T-cell (primary cell): ENCODE measurements around the gene ARL10. TPM values are rescaled to one million over a fixed set of nuclear protein-coding genes. Genes with fewer than 3 reads are reported as not detected.

Experiments
- ATAC-seq, 4 experiments: fragments of 200-7000 bp in 3 of 4; fragments of 150-1000 bp in 1 of 4; cut with Tn5 transposase; replicated peaks in 1 of 4; 1 replicate in 3 of 4; 2 replicates in 1 of 4; pipeline ENCODE4 v1.10.0; 2021; ENCODE audit warnings: moderate library complexity in 3 of 4, mild to moderate bottlenecking in 2 of 4, moderate number of reproducible peaks in 1 of 4
- CTCF ChIA-PET, 2 donors: fragments of 300-600 bp; sonication (Branson Sonifier 250); formaldehyde crosslinking; loops; one replicate each; lab custom pipeline; 2022; ENCODE audit warnings: antibody characterized with exemption in 2 of 2; lab: Charles Lee
- POLR2A ChIA-PET, 2 donors: fragments of 300-600 bp; sonication (Branson Sonifier 250); formaldehyde crosslinking; loops; one replicate each; lab custom pipeline; 2022; ENCODE audit warnings: antibody characterized with exemption in 2 of 2; lab: Charles Lee
- DNase-seq, 35 experiments: peaks; one replicate each; pipeline versions ENCODE4 v3.0.0 to v3.0.0-alpha.2; 2013 to 2023
- H3K27ac ChIP-seq: one replicate; pipeline ENCODE4 v1.5.1; 2013; ENCODE audit warnings: low read length
- H3K27me3 ChIP-seq, 2 experiments: replicated peaks in 1 of 2; 1 replicate in 1 of 2; 2 replicates in 1 of 2; pipeline versions ENCODE4 v1.6.1 to v1.7.0; 2013; ENCODE audit warnings: low read length in 1 of 2, mixed read lengths in 1 of 2; ENCODE audit not compliant: control insufficient read depth in 2 of 2, insufficient read depth in 2 of 2; ENCODE audit errors: extremely low read depth in 1 of 2
- H3K36me3 ChIP-seq, 2 donors: 1 replicate in 1 of 2; 2 replicates in 1 of 2; pipeline versions ENCODE4 v1.6.1 to v1.7.0; 2013; ENCODE audit warnings: low read length in 1 of 2; ENCODE audit not compliant: control insufficient read depth in 2 of 2, insufficient read depth in 1 of 2; ENCODE audit errors: extremely low read depth in 1 of 2
- H3K4me1 ChIP-seq, 2 experiments: 1 replicate in 1 of 2; 2 replicates in 1 of 2; pipeline versions ENCODE4 v1.6.1 to v1.7.0; 2013; ENCODE audit warnings: low read length in 2 of 2, mixed read lengths in 1 of 2; ENCODE audit not compliant: insufficient read depth in 2 of 2, control insufficient read depth in 1 of 2; ENCODE audit errors: extremely low read depth in 1 of 2
- H3K4me3 ChIP-seq, 2 donors: 1 replicate in 1 of 2; 2 replicates in 1 of 2; pipeline versions ENCODE4 v1.5.1 to v1.7.0; 2013; ENCODE audit warnings: mild to moderate bottlenecking in 2 of 2, low read length in 1 of 2, moderate library complexity in 1 of 2; ENCODE audit not compliant: control insufficient read depth in 1 of 2; ENCODE audit errors: extremely low read depth in 1 of 2
- H3K9me3 ChIP-seq: 2 replicates; pipeline ENCODE4 v1.7.0; 2013
- H3K27ac Mint-ChIP-seq, 2 donors: one replicate each; pipeline ENCODE4 v1.8.0; 2020 to 2021; ENCODE audit warnings: mild to moderate bottlenecking in 2 of 2, mixed read lengths in 2 of 2
- H3K27me3 Mint-ChIP-seq, 2 donors: one replicate each; pipeline ENCODE4 v1.8.0; 2021 to 2022; ENCODE audit warnings: mixed read lengths in 2 of 2
- H3K36me3 Mint-ChIP-seq: one replicate; pipeline ENCODE4 v1.8.0; 2021; ENCODE audit warnings: mixed read lengths
- H3K4me1 Mint-ChIP-seq, 3 donors: one replicate each; pipeline ENCODE4 v1.8.0; 2020 to 2022; ENCODE audit warnings: mixed read lengths in 3 of 3, mild to moderate bottlenecking in 1 of 3
- H3K4me3 Mint-ChIP-seq, 3 donors: one replicate each; pipeline ENCODE4 v1.8.0; 2020 to 2022; ENCODE audit warnings: mild to moderate bottlenecking in 3 of 3, mixed read lengths in 3 of 3, moderate library complexity in 3 of 3
- H3K9me3 Mint-ChIP-seq, 3 donors: one replicate each; pipeline ENCODE4 v1.8.0; 2020 to 2022; ENCODE audit warnings: mixed read lengths in 3 of 3
- WGBS: methylation state at CpG from one replicate; pipeline ENCODE4 v1.1.5; 2013; ENCODE audit warnings: missing lambda C conversion rate; ENCODE audit not compliant: insufficient coverage; 5-methylcytosine and 5-hydroxymethylcytosine counted together
- total RNA-seq, 35 experiments: library from RNA in 6 of 35; stranded (reverse) in 6 of 35; fragments of 120-200 nt in 1 of 35; gene quantifications; one replicate each; pipeline versions ENCODE4 v1.2.1 to v1.2.4 and lab custom pipeline; 2013 to 2026

The ARL10 gene
- total RNA-seq (10 to 100 TPM in 4 of 5 donors, 1 to 10 TPM in 1; 9.9 to 20.0 (median 18.0) TPM), total RNA-seq (lab: John Stamatoyannopoulos, UW) (2.4 to 24.0 (median 9.1) reads per million in 29 experiments)
- 9.2 TPM for total RNA-seq (2013)

DNA sequence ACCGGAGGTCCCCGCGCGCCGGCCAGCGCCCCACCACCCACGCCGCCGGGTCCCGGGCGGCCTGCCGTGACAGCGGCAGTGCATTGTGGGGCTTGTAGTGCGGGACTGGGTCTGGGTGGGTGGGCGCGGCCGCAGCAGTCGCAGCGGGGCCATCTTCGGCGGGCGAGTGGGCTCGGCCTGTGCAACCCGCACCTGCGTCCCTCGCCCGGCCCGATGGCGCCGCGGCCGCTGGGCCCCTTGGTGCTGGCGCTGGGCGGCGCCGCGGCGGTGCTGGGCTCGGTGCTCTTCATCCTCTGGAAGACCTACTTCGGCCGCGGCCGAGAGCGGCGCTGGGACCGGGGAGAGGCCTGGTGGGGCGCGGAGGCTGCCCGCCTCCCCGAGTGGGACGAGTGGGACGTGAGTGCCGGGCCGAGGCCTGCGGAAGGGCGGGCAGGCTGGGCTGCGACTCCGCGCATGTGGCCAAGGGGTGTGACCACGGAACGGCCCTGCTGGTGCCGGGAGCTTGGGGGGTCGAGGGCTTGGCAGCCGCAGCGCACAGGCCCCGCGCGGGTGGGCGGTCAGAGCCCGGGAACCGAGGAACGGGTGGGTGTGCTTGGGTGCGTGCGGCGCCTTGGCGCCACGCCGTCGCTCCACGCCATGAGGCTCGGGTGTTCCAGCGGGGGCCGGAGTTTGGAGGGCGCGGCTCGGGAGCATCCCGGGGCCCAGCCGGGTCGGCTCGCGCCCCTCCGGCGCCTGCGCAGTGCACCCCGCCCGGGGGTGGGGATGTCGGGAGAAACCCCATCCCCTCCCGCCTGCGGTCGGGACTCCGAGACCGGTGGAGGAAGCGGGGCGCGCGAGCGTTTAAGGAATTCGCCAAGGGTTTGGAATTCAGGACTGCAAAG lies at the start of gene ARL10:
ARL10 (plus strand) TSS at position 137 of the 881 bp plus-strand sequence; CDS start at position 214, 77 bp downstream.
- H3K27ac Mint-ChIP-seq = peak within 1 kb of the TSS in 1 of 2 donors; percentile 44
- H3K4me1 Mint-ChIP-seq = peaks cover 20 to 29% (median 22%) of the 10 kb centered on the region in 3 donors
- H3K27me3 Mint-ChIP-seq = no peaks in the 10 kb centered on the region
- peak within 1 kb of the TSS; percentile 27 for H3K27ac ChIP-seq
- H3K9me3 ChIP-seq = no peaks in the 10 kb centered on the region
- H3K36me3 ChIP-seq = peaks cover 0 to 14% of the 10 kb centered on the region in 2 donors
- no peaks in the 10 kb centered on the region for H3K9me3 Mint-ChIP-seq
- ChIA-PET POLR2A (no interaction called here), CTCF (no interaction called here)
- H3K4me3 Mint-ChIP-seq = peak within 1 kb of the TSS; percentile 72 to 77 (median 77)
- ATAC-seq (peak; percentile 28 to 43 (median 32)), DNase-seq (peak in 30 of 35 experiments; percentile 10 to 60 (median 32))
- H3K36me3 Mint-ChIP-seq = peaks cover 14% of the 10 kb centered on the region
- H3K4me1 ChIP-seq = peaks cover 11 to 32% of the 10 kb centered on the region in 2 experiments
- H3K4me3 ChIP-seq = peak within 1 kb of the TSS; percentile 63 to 78
- 2% methylated on average over 90 of the region's 108 CpGs for WGBS
- H3K27me3 ChIP-seq = no peaks in the 10 kb centered on the region

DNA sequence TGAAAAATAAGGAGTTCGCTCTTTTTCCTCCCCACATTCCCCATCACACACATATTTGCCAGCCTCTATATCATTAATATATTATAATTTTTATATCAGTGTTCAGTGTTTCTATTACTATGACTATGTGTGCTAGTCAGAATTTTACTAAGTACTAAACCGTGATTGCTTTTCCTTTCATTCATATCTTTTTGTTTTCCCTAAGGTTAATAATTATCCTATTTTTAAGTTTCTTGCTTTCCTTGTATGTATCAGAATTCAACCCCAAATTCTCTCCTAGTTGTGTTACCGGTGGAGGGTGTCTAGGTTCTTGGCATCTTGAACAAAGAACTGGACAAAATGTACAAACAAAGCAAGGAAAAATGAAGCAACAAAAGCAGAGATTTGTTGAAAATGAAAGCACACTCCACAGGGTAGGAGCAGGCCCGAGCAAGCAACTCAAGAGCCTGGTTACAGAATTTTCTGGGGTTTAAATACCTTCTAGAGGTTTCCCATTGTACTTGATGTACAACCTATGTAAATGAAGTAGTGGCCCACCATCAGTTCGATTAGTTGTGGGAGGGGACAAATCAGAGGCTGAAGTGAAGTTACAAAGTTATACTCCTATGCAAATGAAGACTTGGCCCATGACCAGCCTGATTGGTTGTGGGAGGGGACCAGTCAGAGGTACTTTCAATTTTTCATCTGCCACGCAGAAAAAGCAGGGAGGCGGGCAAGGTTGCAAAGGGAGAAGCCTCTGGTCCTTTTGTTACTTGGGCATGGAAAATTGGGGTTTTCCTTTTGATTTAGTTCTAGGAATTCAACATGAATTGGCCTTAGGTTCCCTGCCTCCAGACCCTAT lies 47.5 kb upstream of the ARL10 start:
- no peak overlapping the region for H3K4me3 Mint-ChIP-seq
- Histone ChIP-seq H3K27me3 (no peaks in the 10 kb centered on the region), H3K9me3 (no peaks in the 10 kb centered on the region), H3K27ac (no peak overlapping the region), H3K4me1 (no peaks in the 10 kb centered on the region), H3K36me3 (peaks cover 0 to 27% of the 10 kb centered on the region in 2 donors), H3K4me3 (no peak overlapping the region)
- H3K9me3 Mint-ChIP-seq = no peaks in the 10 kb centered on the region
- 93% methylated on average over 2 of the region's 7 CpGs for WGBS
- CTCF ChIA-PET = no interaction called here
- no peaks in the 10 kb centered on the region for H3K27me3 Mint-ChIP-seq
- ATAC-seq = no peak
- POLR2A ChIA-PET = no interaction called here
- H3K27ac Mint-ChIP-seq = no peak overlapping the region
- H3K36me3 Mint-ChIP-seq = peaks cover 39% of the 10 kb centered on the region
- no peak for DNase-seq
- H3K4me1 Mint-ChIP-seq = no peaks in the 10 kb centered on the region

- POLR2A ChIA-PET = no interaction called here
- H3K27me3 ChIP-seq = no peaks in the 10 kb centered on the region
- H3K4me1 ChIP-seq = no peaks in the 10 kb centered on the region
- Mint-ChIP-seq H3K9me3 (no peaks in the 10 kb centered on the region), H3K27ac (no peak overlapping the region), H3K36me3 (peaks cover 37% of the 10 kb centered on the region), H3K4me3 (no peak overlapping the region), H3K4me1 (no peaks in the 10 kb centered on the region), H3K27me3 (no peaks in the 10 kb centered on the region)
- H3K27ac ChIP-seq = no peak overlapping the region
- no peaks in the 10 kb centered on the region for H3K9me3 ChIP-seq
- ATAC-seq = no peak
- 95% methylated on average over 3 of the region's 9 CpGs for WGBS
- peaks cover 0 to 25% of the 10 kb centered on the region in 2 donors for H3K36me3 ChIP-seq
- no peak overlapping the region for H3K4me3 ChIP-seq
- DNase-seq = no peak
- CTCF ChIA-PET = no interaction called here
These were observed 45.3 kb upstream of the ARL10 start for GRCh38 chr5:176319827-176320554.

- no peak overlapping the region for H3K4me3 ChIP-seq
- Mint-ChIP-seq H3K27ac (no peak overlapping the region), H3K4me3 (no peak overlapping the region), H3K9me3 (no peaks in the 10 kb centered on the region), H3K27me3 (no peaks in the 10 kb centered on the region), H3K36me3 (peaks cover 31% of the 10 kb centered on the region), H3K4me1 (no peaks in the 10 kb centered on the region)
- POLR2A ChIA-PET = no interaction called here
- CTCF ChIA-PET = interaction anchor here in 1 of 2 donors (0.6 kb wide), 1 partner anchor 48 kb away, joined by 3 read pairs; no protein-coding TSS in a partner anchor
- no peaks in the 10 kb centered on the region for H3K4me1 ChIP-seq
- no peak for ATAC-seq
- peaks cover 0 to 20% of the 10 kb centered on the region in 2 donors for H3K36me3 ChIP-seq
- H3K9me3 ChIP-seq = no peaks in the 10 kb centered on the region
- no peak overlapping the region for H3K27ac ChIP-seq
- DNase-seq = no peak
- WGBS = no CpG with 5 or more reads among the region's 3 CpGs
- no peaks in the 10 kb centered on the region for H3K27me3 ChIP-seq
These were observed 44.7 kb upstream of the ARL10 start for GRCh38 chr5:176320577-176320976.

DNA sequence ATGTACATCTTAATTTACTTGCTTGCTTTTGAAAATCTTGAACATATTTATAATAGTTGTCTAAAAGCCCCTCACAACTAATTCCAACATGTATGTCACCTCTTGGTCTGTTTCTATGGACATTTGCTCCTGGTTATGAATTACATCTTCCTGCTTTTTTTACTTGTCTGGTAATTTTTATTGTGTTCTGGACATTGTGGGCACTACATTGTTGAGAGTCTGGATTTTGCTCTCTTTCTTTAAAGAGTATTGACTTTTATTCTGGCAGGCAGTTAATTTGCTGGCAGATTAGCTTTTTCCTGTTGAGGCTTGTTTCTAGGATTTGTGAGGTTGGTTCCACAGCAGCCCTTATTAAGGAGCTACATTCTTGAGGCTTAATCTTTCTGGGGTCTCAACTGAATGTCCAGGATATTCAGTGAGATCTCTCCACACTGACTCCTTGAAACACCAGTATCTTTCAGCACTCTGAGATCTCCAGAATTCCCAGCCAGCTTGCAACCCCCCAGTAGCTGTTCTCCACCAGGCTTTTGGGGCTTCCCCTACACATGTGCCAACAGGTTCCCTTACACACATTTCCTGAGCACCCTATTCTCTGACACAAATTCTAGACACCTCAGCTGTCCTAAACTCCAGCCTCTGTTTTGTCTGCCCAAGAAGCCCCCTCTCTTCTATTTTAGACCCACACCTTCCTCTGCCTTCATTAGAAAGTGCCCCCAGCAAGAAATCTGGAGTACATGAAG lies 31.1 kb upstream of the ARL10 start:
- no peak overlapping the region for H3K4me3 Mint-ChIP-seq
- no peaks in the 10 kb centered on the region for H3K4me1 ChIP-seq
- peaks cover 2 to 21% of the 10 kb centered on the region in 2 donors for H3K36me3 ChIP-seq
- peaks cover 4% of the 10 kb centered on the region for H3K9me3 ChIP-seq
- no peak overlapping the region for H3K4me3 ChIP-seq
- H3K27ac Mint-ChIP-seq = no peak overlapping the region
- no peaks in the 10 kb centered on the region for H3K27me3 ChIP-seq
- no peaks in the 10 kb centered on the region for H3K4me1 Mint-ChIP-seq
- peaks cover 38% of the 10 kb centered on the region for H3K36me3 Mint-ChIP-seq
- CTCF ChIA-PET = no interaction called here
- DNase-seq (no peak), ATAC-seq (no peak)
- no peak overlapping the region for H3K27ac ChIP-seq
- peaks cover 6 to 10% (median 7%) of the 10 kb centered on the region in 3 donors for H3K9me3 Mint-ChIP-seq
- H3K27me3 Mint-ChIP-seq = no peaks in the 10 kb centered on the region
- POLR2A ChIA-PET = no interaction called here
